NCI-H82 treated with DMSO at 0.1 percent for 48 hours (cell line): ENCODE results near the gene TSSK2.

Source experiments
- DNase-seq: peaks from one replicate; lab custom pipeline; 2025; ENCODE audit not compliant: unreplicated experiment; lab: John Stamatoyannopoulos, UW

The TSSK2 gene

DNA sequence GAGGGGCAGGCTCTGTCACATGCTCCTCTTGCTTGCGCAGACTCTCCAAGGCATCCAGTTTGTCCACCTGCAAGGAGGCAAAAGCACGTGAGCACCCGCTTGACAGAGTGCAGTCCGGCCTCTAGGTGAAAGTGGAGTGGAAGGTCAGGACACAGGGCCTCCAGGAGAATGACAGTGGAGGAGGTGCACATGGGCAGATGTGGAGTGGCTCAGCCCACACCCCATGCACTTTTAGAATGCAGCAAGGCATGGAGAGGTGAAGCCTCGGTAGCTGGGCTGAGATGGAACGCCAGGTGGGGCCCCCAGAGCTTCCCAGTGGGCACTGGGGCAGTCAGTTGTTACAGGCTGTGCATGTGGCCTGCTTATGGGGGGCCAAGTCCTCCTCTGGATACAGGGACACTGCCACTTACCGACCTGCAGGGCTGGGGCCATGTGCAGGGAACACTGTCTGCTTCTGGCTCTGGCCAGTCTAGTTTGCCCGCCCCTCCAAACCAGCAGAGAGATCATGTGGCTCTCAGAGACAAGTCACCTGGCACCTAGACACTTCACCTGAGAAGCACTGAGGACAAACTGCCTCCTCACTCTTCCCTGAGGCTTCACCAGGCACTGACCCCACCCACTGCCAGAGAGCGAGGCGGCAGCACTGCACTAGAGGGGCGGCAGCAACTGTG is 49.8 kb downstream of the TSSK2 start:
- no peak for DNase-seq

DNA sequence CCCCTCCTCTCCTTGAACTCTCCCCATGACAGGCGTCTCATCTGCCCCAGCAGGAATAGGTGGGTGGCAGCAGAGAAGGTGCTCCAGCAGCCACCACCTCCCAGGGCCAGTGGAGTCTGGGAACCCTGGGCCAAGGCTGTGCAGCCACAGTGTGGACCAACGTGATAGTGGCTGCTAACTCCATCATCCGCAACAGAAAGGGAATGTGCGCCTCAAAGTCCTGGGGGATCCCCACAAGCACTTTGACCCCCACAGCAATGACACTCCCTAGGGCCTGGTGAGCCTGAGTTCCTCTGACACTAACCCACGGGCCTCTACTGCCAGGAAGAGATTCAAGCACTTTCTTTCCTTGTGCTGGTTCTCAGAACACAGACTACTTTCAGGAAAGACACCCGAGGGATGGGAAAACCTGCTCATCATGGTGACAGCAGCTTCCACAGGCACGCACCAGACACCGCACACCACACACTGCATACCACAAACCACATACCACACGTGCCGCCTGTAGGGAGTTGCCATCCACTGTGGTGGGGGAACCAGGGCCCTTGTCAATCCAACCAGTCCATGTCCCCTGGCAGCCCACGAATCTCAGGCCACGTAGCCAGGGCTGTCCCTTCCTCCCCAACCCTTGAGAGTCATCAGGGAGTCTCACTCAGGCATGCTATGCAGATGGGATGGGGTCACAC is 50.8 kb downstream of the TSSK2 start:
- no peak for DNase-seq
